ENCODE results near the gene IL1RAP.
A peak's percentile ranks its signal among the peaks of the same experiment; 100 is the strongest.

Gene IL1RAP

GRCh38 chr3:190581041-190581541 lies 67.2 kb downstream of the IL1RAP start:
- H3K27me3 Mint-ChIP-seq (ENCODE audit: low read depth, poor library complexity), result no peaks in the 10 kb centered on the region
- peaks cover 15% of the 10 kb centered on the region for H3K9me3 Mint-ChIP-seq
- DNase-seq, result no peak
- TF ChIP-seq CTCF (IDR thresholded peaks at IDR 0.05), result no peak
- H3K27ac Mint-ChIP-seq, result no peak overlapping the region
- peaks cover 8% of the 10 kb centered on the region for H3K36me3 Mint-ChIP-seq (ENCODE audit: low read depth)
- H3K4me1 Mint-ChIP-seq, result peaks cover 5% of the 10 kb centered on the region
- H3K4me3 Mint-ChIP-seq, result no peak overlapping the region

- peaks cover 14% of the 10 kb centered on the region for H3K4me1 Mint-ChIP-seq
- H3K4me3 Mint-ChIP-seq, result no peak overlapping the region
- no peak for TF ChIP-seq CTCF (IDR thresholded peaks at IDR 0.05)
- peaks cover 8% of the 10 kb centered on the region for H3K36me3 Mint-ChIP-seq (ENCODE audit: low read depth)
- H3K27ac Mint-ChIP-seq, result no peak overlapping the region
- no peaks in the 10 kb centered on the region for H3K27me3 Mint-ChIP-seq (ENCODE audit: low read depth, poor library complexity)
- peaks cover 15% of the 10 kb centered on the region for H3K9me3 Mint-ChIP-seq
- DNase-seq, result no peak
These were observed 68.8 kb downstream of the IL1RAP start for GRCh38 chr3:190582667-190583066.

GRCh38 chr3:190585805-190586630 lies 72.1 kb downstream of the IL1RAP start:
- H3K27ac Mint-ChIP-seq, result peak overlapping the region; percentile 6
- no peak for DNase-seq
- no peaks in the 10 kb centered on the region for H3K27me3 Mint-ChIP-seq (ENCODE audit: low read depth, poor library complexity)
- no peaks in the 10 kb centered on the region for H3K36me3 Mint-ChIP-seq (ENCODE audit: low read depth)
- H3K4me1 Mint-ChIP-seq, result peaks cover 14% of the 10 kb centered on the region
- H3K4me3 Mint-ChIP-seq, result no peak overlapping the region
- no peaks in the 10 kb centered on the region for H3K9me3 Mint-ChIP-seq
- TF ChIP-seq CTCF (IDR thresholded peaks at IDR 0.05), result no peak

GRCh38 chr3:190586631-190587011 lies 72.7 kb downstream of the IL1RAP start:
- Mint-ChIP-seq H3K27ac (no peak overlapping the region), H3K36me3 (ENCODE audit: low read depth) (no peaks in the 10 kb centered on the region), H3K4me3 (no peak overlapping the region), H3K9me3 (no peaks in the 10 kb centered on the region), H3K4me1 (peaks cover 14% of the 10 kb centered on the region), H3K27me3 (ENCODE audit: low read depth, poor library complexity) (no peaks in the 10 kb centered on the region)
- no peak for TF ChIP-seq CTCF (IDR thresholded peaks at IDR 0.05)
- no peak for DNase-seq

GRCh38 chr3:190588570-190588969 lies 74.7 kb downstream of the IL1RAP start:
- DNase-seq, result no peak
- Mint-ChIP-seq H3K27ac (no peak overlapping the region), H3K4me1 (peaks cover 14% of the 10 kb centered on the region), H3K27me3 (ENCODE audit: low read depth, poor library complexity) (no peaks in the 10 kb centered on the region), H3K4me3 (no peak overlapping the region), H3K36me3 (ENCODE audit: low read depth) (peaks cover 6% of the 10 kb centered on the region), H3K9me3 (no peaks in the 10 kb centered on the region)
- no peak for TF ChIP-seq CTCF (IDR thresholded peaks at IDR 0.05)

- Mint-ChIP-seq H3K4me1 (peaks cover 14% of the 10 kb centered on the region), H3K27ac (no peak overlapping the region), H3K36me3 (ENCODE audit: low read depth) (peaks cover 6% of the 10 kb centered on the region), H3K9me3 (no peaks in the 10 kb centered on the region), H3K27me3 (ENCODE audit: low read depth, poor library complexity) (no peaks in the 10 kb centered on the region), H3K4me3 (no peak overlapping the region)
- no peak for DNase-seq
- no peak for TF ChIP-seq CTCF (IDR thresholded peaks at IDR 0.05)
These were observed 75.4 kb downstream of the IL1RAP start for GRCh38 chr3:190589326-190589725.

All from nephron progenitor cell (in vitro differentiated cells).